Measurements from ENCODE around the gene PXN.

DNA sequence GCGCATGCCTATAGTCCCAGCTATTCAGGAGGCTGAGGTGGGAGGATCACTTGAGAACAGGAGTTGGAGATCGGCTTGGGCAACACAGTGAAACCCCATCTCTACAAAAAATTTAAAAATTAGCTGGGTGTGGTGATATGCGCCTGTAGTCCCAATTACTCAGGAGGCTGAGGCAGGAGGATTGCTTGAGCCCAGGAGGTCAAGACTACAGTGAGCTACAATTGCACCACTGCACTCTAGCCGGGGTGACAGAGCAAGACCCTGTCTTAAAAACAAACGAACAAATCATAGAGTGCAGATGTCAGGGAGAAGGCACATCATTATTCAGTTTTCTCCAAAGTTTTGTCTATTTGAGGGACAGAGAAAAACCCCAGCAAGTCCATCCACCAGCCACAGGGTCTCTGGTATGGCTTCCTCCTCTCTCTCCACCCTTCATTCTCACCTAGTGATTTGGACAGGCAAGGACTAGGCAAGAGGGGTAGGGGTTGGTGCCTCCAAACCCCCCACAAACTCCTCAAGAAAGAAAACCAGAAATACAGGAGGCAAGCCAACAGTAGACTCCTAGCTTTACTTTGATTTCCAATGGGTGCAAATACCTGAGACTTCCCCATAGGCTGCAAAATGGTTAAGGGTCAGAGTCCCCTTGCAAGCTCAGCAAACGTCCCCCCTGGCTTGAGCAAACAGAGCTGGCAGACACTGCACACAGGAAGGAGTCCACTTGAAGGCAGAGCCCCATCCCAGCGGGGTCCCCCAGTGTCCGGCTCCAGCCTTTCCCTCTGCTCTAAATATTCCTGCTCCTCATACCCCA is 38.1 kb downstream of the PXN start:
- no peak for TF ChIP-seq GATA3 (IDR thresholded peaks at IDR 0.05; ENCODE audit: low read depth, low read length)
- TF ChIP-seq GATA2 (IDR thresholded peaks at IDR 0.05; ENCODE audit: low read depth, low read length): no peak

Measured in SH-SY5Y (cell line).